ENCODE results near the gene LSM4. TPM values are rescaled to one million over a fixed set of nuclear protein-coding genes. Genes with fewer than 3 reads are reported as not detected.

LSM4 gene
- total and polyA plus RNA-seq, 2 experiments from 2014 or later, result 591 to 637 TPM

DNA sequence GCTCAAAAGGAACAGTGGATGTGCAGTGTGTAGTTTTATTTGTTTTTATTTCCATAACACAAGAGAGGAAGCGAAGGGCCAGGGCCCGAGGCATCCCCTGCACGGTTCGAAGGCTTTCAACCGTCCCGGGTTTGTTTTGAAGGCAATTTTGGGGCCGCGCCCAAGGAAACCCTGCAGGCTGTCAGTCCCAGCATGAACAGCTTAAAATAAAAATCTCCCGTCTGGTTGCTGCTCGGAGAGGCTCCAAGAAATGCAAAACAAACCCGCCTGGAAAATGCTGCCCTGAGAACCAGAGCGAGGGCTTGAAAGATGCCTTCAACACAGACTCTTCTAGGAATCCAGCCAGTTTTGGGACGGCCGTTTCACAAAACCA lies 16.0 kb downstream of the LSM4 start (continued):
- TF ChIP-seq STAT1 (IDR thresholded peaks at IDR 0.05; ENCODE audit: unreplicated experiment), result no peak
- no peak for TF ChIP-seq NANOG (IDR thresholded peaks at IDR 0.05; ENCODE audit: borderline replicate concordance)
- TF ChIP-seq ZNF331 (CRISPR knock-in tag; IDR thresholded peaks at IDR 0.05; ENCODE audit: low read depth), result no peak
- no peak for TF ChIP-seq EZH2 (IDR thresholded peaks at IDR 0.05; ENCODE audit: low read depth, unreplicated experiment)
- TF ChIP-seq, protein P1, sequence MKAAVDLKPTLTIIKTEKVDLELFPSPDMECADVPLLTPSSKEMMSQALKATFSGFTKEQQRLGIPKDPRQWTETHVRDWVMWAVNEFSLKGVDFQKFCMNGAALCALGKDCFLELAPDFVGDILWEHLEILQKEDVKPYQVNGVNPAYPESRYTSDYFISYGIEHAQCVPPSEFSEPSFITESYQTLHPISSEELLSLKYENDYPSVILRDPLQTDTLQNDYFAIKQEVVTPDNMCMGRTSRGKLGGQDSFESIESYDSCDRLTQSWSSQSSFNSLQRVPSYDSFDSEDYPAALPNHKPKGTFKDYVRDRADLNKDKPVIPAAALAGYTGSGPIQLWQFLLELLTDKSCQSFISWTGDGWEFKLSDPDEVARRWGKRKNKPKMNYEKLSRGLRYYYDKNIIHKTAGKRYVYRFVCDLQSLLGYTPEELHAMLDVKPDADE (IDR thresholded peaks at IDR 0.05), result no peak
- no peak for TF ChIP-seq JUNB (IDR thresholded peaks at IDR 0.05; ENCODE audit: unreplicated experiment)
- TF ChIP-seq EZH2phosphoT487 (IDR thresholded peaks at IDR 0.05; ENCODE audit: unreplicated experiment), result no peak
- no peak for TF ChIP-seq ZNF114 (CRISPR knock-in tag; IDR thresholded peaks at IDR 0.05)
- TF ChIP-seq CREB1 (CRISPR knock-in tag; IDR thresholded peaks at IDR 0.05; ENCODE audit: low read depth), result no peak
- no peak for TF ChIP-seq POLR2AphosphoS5 (IDR thresholded peaks at IDR 0.05; ENCODE audit: low read depth)

- H4K20me1 ChIP-seq (replicated peaks; ENCODE audit: insufficient read depth), result no peaks in the 10 kb centered on the region
- no peaks in the 10 kb centered on the region for H3K9me3 Mint-ChIP-seq
- H3K4me3 ChIP-seq, result no peak overlapping the region
- H3K79me2 ChIP-seq (replicated peaks; ENCODE audit: insufficient read depth), result no peaks in the 10 kb centered on the region
- H3K27ac Mint-ChIP-seq, result peak overlapping the region; percentile 80
- ATAC-seq (no peak), DNase-seq (ENCODE audit: low spot score) (no peak)
- peaks cover 42% of the 10 kb centered on the region for H3F3A ChIP-seq (replicated peaks; ENCODE audit: low read depth)
- peaks cover 18% of the 10 kb centered on the region for H3K27me3 Mint-ChIP-seq (ENCODE audit: insufficient read depth, low read depth, poor library complexity)
- no peaks in the 10 kb centered on the region for H3K9me2 ChIP-seq (ENCODE audit: insufficient read depth)
- no peak overlapping the region; the same call in 2 of the 3 replicates for H3K4me3 Mint-ChIP-seq
- TF ChIP-seq ZNF331 (CRISPR knock-in tag; IDR thresholded peaks at IDR 0.05; ENCODE audit: low read depth) (no peak), REST (IDR thresholded peaks at IDR 0.05; ENCODE audit: unreplicated experiment) (no peak), JUNB (IDR thresholded peaks at IDR 0.05; ENCODE audit: unreplicated experiment) (no peak), ZNF114 (CRISPR knock-in tag; IDR thresholded peaks at IDR 0.05) (no peak), STAT1 (IDR thresholded peaks at IDR 0.05; ENCODE audit: unreplicated experiment) (no peak), EZH2phosphoT487 (IDR thresholded peaks at IDR 0.05; ENCODE audit: unreplicated experiment) (no peak), CREB1 (CRISPR knock-in tag; IDR thresholded peaks at IDR 0.05; ENCODE audit: low read depth) (no peak), POLR2AphosphoS5 (IDR thresholded peaks at IDR 0.05; ENCODE audit: low read depth) (no peak)
- TF ChIP-seq, protein P1 (IDR thresholded peaks at IDR 0.05), result no peak
- no peak overlapping the region for H3K4me2 ChIP-seq
- H3K36me3 Mint-ChIP-seq (ENCODE audit: low read depth), result peaks cover 27% of the 10 kb centered on the region
- peaks cover 32% of the 10 kb centered on the region for H3K4me1 Mint-ChIP-seq
- no peaks in the 10 kb centered on the region for H3K27me3 ChIP-seq (ENCODE audit: insufficient read depth)
- peaks cover 30% of the 10 kb centered on the region for H3K4me1 ChIP-seq (ENCODE audit: insufficient read depth)
- 0 out of 2 replicates have a peak overlapping the region, but pooled peaks have one; percentile 55 for H3K27ac ChIP-seq (ENCODE audit: low read depth)
- H2AFZ ChIP-seq, result no peak overlapping the region
- peaks cover 3% of the 10 kb centered on the region; the same call in 1 of the 2 replicates for H3K36me3 ChIP-seq (ENCODE audit: insufficient read depth)
Measured at GRCh38 chr19:18306209-18306887, 16.5 kb downstream of the LSM4 start.

Measured in GM23338 (cell line).